ENCODE measurements around the gene SMIM32.

GRCh38 chr5:136182618-136183017, 10.3 kb downstream of the SMIM32 start:
- TF ChIP-seq, protein P1, sequence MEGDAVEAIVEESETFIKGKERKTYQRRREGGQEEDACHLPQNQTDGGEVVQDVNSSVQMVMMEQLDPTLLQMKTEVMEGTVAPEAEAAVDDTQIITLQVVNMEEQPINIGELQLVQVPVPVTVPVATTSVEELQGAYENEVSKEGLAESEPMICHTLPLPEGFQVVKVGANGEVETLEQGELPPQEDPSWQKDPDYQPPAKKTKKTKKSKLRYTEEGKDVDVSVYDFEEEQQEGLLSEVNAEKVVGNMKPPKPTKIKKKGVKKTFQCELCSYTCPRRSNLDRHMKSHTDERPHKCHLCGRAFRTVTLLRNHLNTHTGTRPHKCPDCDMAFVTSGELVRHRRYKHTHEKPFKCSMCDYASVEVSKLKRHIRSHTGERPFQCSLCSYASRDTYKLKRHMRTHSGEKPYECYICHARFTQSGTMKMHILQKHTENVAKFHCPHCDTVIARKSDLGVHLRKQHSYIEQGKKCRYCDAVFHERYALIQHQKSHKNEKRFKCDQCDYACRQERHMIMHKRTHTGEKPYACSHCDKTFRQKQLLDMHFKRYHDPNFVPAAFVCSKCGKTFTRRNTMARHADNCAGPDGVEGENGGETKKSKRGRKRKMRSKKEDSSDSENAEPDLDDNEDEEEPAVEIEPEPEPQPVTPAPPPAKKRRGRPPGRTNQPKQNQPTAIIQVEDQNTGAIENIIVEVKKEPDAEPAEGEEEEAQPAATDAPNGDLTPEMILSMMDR (IDR thresholded peaks at IDR 0.05; ENCODE audit: low read depth, low read length, missing input control): no peak
- TF ChIP-seq RAD21 (IDR thresholded peaks at IDR 0.05) (no peak), REST (IDR thresholded peaks at IDR 0.05) (no peak), EGR1 (IDR thresholded peaks at IDR 0.05; ENCODE audit: low read depth in 2 of 2) (no peak), FOXA1 (IDR thresholded peaks at IDR 0.05) (no peak), TAF1 (conservative IDR thresholded peaks at IDR 0.05) (no peak), ZBTB33 (IDR thresholded peaks at IDR 0.05) (no peak), YY1 (IDR thresholded peaks at IDR 0.05) (no peak)
